ENCODE data around the gene PNPLA2.

Gene PNPLA2

GRCh38 chr11:818396-819128 is at the start of gene PNPLA2:
Gene PNPLA2 (plus strand): TSS chr11:818914. CDS start chr11:819719, 805 bp downstream.
- no peak for DNase-seq

GRCh38 chr11:769887-770641 is 48.6 kb upstream of the PNPLA2 start:
- no peak for DNase-seq

- no peak for DNase-seq
These were observed 47.8 kb upstream of the PNPLA2 start for GRCh38 chr11:770642-771616.

GRCh38 chr11:771617-772204 is 47.0 kb upstream of the PNPLA2 start:
- no peak for DNase-seq

- DNase-seq: peak in 54 of 56 donors; percentile 36 to 98 (median 88)
These were observed 46.0 kb upstream of the PNPLA2 start for GRCh38 chr11:772429-773390.

GRCh38 chr11:773425-773824 is 45.3 kb upstream of the PNPLA2 start:
- no peak for DNase-seq

GRCh38 chr11:773830-774229 is 44.9 kb upstream of the PNPLA2 start:
- DNase-seq: no peak

GRCh38 chr11:774873-775592 is 43.7 kb upstream of the PNPLA2 start:
- DNase-seq: no peak

- no peak for DNase-seq
These were observed 42.5 kb upstream of the PNPLA2 start for GRCh38 chr11:776263-776560.

GRCh38 chr11:776561-777287 is 42.0 kb upstream of the PNPLA2 start:
- DNase-seq: no peak

GRCh38 chr11:777288-778255 is 41.1 kb upstream of the PNPLA2 start, which contains the start of gene GATD1:
Gene GATD1 (minus strand): TSS chr11:777487. CDS start chr11:777462, 25 bp downstream.
- peak in 53 of 56 donors; percentile 30 to 92 (median 80) for DNase-seq

GRCh38 chr11:778976-779954 is 39.4 kb upstream of the PNPLA2 start:
- DNase-seq: no peak

- DNase-seq: no peak
These were observed 38.7 kb upstream of the PNPLA2 start for GRCh38 chr11:779955-780532.

- no peak for DNase-seq
These were observed 36.2 kb upstream of the PNPLA2 start for GRCh38 chr11:782264-783174.

Data from amygdala (tissue), 56 donors.